Measurements from ENCODE around the gene CREBBP.

DNA sequence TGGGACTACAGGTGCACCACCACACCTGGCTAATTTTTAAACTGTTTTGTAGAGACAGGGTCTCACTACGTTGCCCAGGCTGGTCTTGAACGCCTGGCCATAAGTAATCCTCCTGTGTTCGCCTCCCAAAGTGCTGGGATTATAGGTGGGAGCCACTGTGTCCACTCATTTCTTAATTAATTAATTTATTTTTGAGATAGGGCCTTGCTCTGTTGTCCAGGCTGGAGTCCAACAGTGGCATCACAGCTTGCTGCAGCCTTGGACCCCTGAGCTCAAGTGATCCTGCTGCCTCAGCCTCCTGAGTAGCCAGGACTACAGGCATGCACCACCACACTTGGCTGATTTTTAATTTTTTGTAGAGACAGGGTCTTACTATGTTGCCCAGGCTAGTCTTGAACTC lies 116.1 kb downstream of the CREBBP start:
- TF ChIP-seq POLR2A (IDR thresholded peaks at IDR 0.05; ENCODE audit: low read depth, low read length) (no peak), PAX5 (IDR thresholded peaks at IDR 0.05; ENCODE audit: insufficient read depth, low read length, severe bottlenecking) (no peak), POLR2AphosphoS5 (IDR thresholded peaks at IDR 0.05; ENCODE audit: low read depth, low read length) (no peak), TAF1 (IDR thresholded peaks at IDR 0.05; ENCODE audit: low read depth, low read length) (no peak), SPI1 (IDR thresholded peaks at IDR 0.05; ENCODE audit: low read depth, low read length) (no peak), POU2F2 (IDR thresholded peaks at IDR 0.05; ENCODE audit: low read depth, low read length) (no peak)
